ENCODE measurements around the gene PSKH1.

Gene PSKH1

GRCh38 chr16:67885976-67886375 is 7.1 kb upstream of the PSKH1 start:
- no peak overlapping the region for H3K4me3 ChIP-seq (ENCODE audit: low read depth, low read length)
- TF ChIP-seq, protein P1, sequence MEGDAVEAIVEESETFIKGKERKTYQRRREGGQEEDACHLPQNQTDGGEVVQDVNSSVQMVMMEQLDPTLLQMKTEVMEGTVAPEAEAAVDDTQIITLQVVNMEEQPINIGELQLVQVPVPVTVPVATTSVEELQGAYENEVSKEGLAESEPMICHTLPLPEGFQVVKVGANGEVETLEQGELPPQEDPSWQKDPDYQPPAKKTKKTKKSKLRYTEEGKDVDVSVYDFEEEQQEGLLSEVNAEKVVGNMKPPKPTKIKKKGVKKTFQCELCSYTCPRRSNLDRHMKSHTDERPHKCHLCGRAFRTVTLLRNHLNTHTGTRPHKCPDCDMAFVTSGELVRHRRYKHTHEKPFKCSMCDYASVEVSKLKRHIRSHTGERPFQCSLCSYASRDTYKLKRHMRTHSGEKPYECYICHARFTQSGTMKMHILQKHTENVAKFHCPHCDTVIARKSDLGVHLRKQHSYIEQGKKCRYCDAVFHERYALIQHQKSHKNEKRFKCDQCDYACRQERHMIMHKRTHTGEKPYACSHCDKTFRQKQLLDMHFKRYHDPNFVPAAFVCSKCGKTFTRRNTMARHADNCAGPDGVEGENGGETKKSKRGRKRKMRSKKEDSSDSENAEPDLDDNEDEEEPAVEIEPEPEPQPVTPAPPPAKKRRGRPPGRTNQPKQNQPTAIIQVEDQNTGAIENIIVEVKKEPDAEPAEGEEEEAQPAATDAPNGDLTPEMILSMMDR (IDR thresholded peaks at IDR 0.05; ENCODE audit: borderline replicate concordance, insufficient read depth, low read depth, low read length): no peak

DNA sequence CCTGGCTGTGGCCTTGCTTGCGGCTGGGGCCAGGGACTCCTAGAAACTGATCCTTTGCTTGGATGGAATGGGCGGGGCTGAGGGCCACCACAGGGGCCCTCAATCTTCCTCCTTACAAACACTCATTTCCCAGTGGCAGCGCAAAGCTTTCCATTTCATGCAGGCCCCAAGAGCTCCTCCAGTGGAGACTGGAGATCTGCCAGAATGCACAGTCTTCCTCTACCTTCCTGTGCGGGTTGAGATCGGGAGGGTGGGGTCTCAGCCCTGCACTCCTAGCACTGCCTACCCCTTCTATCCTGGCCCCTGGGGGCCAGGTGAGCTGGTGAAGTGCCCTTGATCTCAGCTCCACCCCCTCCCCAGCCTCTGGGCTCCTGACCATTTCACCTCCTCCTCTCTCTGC is 6.7 kb upstream of the PSKH1 start:
- TF ChIP-seq, protein P1 (IDR thresholded peaks at IDR 0.05; ENCODE audit: borderline replicate concordance, insufficient read depth, low read depth, low read length): no peak

GRCh38 chr16:67888331-67888730 is 4.7 kb upstream of the PSKH1 start:
- H3K4me3 ChIP-seq (ENCODE audit: low read depth, low read length): no peak overlapping the region
- TF ChIP-seq, protein P1 (IDR thresholded peaks at IDR 0.05; ENCODE audit: borderline replicate concordance, insufficient read depth, low read depth, low read length): no peak

More for the DNA sequence above, 6.7 kb upstream of the PSKH1 start:
- no peak overlapping the region for H3K4me3 ChIP-seq (ENCODE audit: low read depth, low read length)

GRCh38 chr16:67892375-67892774 is 679 bp upstream of the PSKH1 start:
- TF ChIP-seq, protein P1 (IDR thresholded peaks at IDR 0.05; ENCODE audit: borderline replicate concordance, insufficient read depth, low read depth, low read length): no peak
- peak overlapping the region; percentile 30 for H3K4me3 ChIP-seq (ENCODE audit: low read depth, low read length)

DNA sequence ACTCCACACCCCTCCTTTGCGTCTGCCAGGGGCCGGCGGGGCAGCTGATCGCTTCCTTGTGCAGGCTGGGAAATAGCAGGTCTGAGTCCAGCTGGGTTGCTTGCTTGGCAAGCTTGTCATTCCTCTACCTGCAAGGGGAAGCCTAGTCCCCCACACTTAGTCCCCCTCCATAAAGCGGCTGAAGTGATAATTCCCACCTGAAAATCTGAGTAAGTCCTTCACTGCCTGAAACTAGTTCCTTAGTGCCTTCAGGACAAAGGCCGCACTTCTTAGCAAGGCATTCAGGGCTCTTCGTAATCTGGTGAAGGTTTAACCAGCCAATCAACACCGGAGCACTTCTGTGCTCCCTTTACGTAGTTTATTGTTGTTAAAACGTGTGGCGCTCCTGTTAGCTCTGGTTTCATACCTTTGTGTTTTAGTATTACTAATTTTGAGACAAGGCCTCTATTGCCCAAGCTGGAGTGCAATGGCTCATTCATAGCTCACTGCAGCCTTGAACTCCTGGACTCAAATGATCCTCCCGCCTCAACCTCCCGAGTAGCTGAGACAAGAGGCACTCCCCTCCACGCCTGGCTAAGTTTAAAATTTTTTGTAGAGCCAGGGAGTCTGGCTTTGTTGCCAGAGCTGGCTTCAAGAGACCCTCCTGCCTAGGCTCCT is 817 bp downstream of the PSKH1 start:
- H3K4me3 ChIP-seq (ENCODE audit: low read depth, low read length): peak overlapping the region; percentile 93
- TF ChIP-seq, protein P1 (IDR thresholded peaks at IDR 0.05; ENCODE audit: borderline replicate concordance, insufficient read depth, low read depth, low read length): no peak

- H3K4me3 ChIP-seq (ENCODE audit: low read depth, low read length): no peak overlapping the region
- TF ChIP-seq, protein P1 (IDR thresholded peaks at IDR 0.05; ENCODE audit: borderline replicate concordance, insufficient read depth, low read depth, low read length): no peak
Observed at GRCh38 chr16:67897231-67897630, 4.2 kb downstream of the PSKH1 start.

DNA sequence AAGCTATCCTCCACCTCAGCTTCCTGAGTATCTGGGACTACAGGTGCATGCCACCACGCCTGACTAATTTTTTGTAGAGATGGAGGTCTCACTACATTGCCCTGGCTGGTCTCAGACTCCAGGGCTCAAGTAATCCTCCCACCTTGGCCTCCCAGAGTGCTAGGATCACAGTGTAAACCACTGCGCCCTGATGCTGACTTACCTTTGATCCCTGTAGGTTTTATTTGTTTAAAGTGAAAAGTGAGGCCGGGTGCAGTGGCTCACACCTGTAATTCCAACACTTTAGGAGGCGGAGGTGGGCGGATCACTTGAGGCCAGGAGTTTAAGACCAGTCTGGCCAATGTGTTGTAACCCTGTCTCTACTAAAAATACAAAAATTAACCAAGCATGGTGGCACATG is 8.7 kb downstream of the PSKH1 start:
- TF ChIP-seq, protein P1 (IDR thresholded peaks at IDR 0.05; ENCODE audit: borderline replicate concordance, insufficient read depth, low read depth, low read length): no peak
- no peak overlapping the region for H3K4me3 ChIP-seq (ENCODE audit: low read depth, low read length)
